HepG2 (cell line): ENCODE data around the gene RAD51D. TPM values are rescaled to one million over a fixed set of nuclear protein-coding genes. Genes with fewer than 3 reads are reported as not detected.

Experiments
- ATAC-seq: fragments of 200-7000 bp; cut with Tn5 transposase; 3 replicates; pipeline ENCODE4 v1.9.1; 2020; ENCODE audit warnings: mild to moderate bottlenecking, moderate library complexity
- BruUV-seq: library from RNA; stranded (reverse); fragments of 400-500 nt; replicated peaks from 2 replicates; lab custom pipeline; 2021; lab: Mats Ljungman, UMichigan
- CTCF ChIA-PET: fragments of 300-600 bp; formaldehyde crosslinking; extraction: SDS; loops from one replicate; lab custom pipeline; 2021; ENCODE audit warnings: low total read pairs, inconsistent platforms, low intra/inter-chr PET ratio; lab: Yijun Ruan, JAX
- POLR2A ChIA-PET: fragments of 350-600 bp; sonication (Branson Sonifier 250); formaldehyde crosslinking; loops from one replicate; lab custom pipeline; 2020; ENCODE audit warnings: antibody characterized with exemption, inconsistent platforms; lab: Yijun Ruan, JAX
- DNase-seq: peaks from one replicate; pipeline ENCODE4 v3.0.0-alpha.2; 2015; ENCODE audit warnings: low spot score
- FAIRE-seq: peaks from 3 replicates; lab custom pipeline; 2011; peaks lifted over from hg19 to GRCh38; lab: Jason Lieb, UNC
- H2AFZ ChIP-seq: one replicate; pipeline ENCODE4 v1.6.1; 2011; ENCODE audit warnings: low read length, inconsistent platforms
- H3K27ac ChIP-seq: fragments of 300-600 bp; 3 replicates; pipeline ENCODE4 v1.8.0; 2011; ENCODE audit warnings: mixed run types, mild to moderate bottlenecking, mixed read lengths, low read length, inconsistent platforms; ENCODE audit not compliant: insufficient read depth; ENCODE audit errors: extremely low read length
- H3K27me3 ChIP-seq, 2 experiments: fragments of 200-600 bp in 1 of 2; 2 replicates in 1 of 2; 3 replicates in 1 of 2; pipeline versions ENCODE4 v1.6.0 to v1.8.0; 2011; ENCODE audit warnings: low read length in 2 of 2, mild to moderate bottlenecking in 2 of 2, moderate library complexity in 2 of 2, inconsistent platforms in 1 of 2; ENCODE audit not compliant: insufficient read depth in 2 of 2, control insufficient read depth in 1 of 2
- H3K36me3 ChIP-seq, 2 experiments: fragments of 200-600 bp in 1 of 2; replicated peaks in 1 of 2; 2 replicates in 1 of 2; 3 replicates in 1 of 2; pipeline versions ENCODE4 v1.5.1 to v1.8.0; 2011; ENCODE audit warnings: low read length in 2 of 2, inconsistent platforms in 1 of 2; ENCODE audit not compliant: insufficient read depth in 2 of 2, control insufficient read depth in 1 of 2
- H3K4me1 ChIP-seq: 2 replicates; pipeline ENCODE4 v1.5.1; 2012; ENCODE audit warnings: low read length, inconsistent platforms; ENCODE audit not compliant: insufficient read depth
- H3K4me2 ChIP-seq: 2 replicates; pipeline ENCODE4 v1.6.0; 2011; ENCODE audit warnings: low read depth, low read length, inconsistent platforms
- H3K4me3 ChIP-seq, 3 experiments: fragments of 200-600 bp in 1 of 3; sonication (generic), shearing (Covaris generic) in 1 of 3; replicated peaks in 1 of 3; 2 replicates each; pipeline ENCODE4 v1.5.1; 2011 to 2016; ENCODE audit warnings: low read length in 3 of 3, inconsistent platforms in 2 of 3, low read depth in 2 of 3, mild to moderate bottlenecking in 2 of 3, control low read depth in 1 of 3, mixed read lengths in 1 of 3; ENCODE audit not compliant: insufficient read depth in 1 of 3
- H3K79me2 ChIP-seq: one replicate; pipeline ENCODE4 v1.6.1; 2011; ENCODE audit warnings: low read length, inconsistent platforms; ENCODE audit not compliant: insufficient read depth
- H3K9ac ChIP-seq: 2 replicates; pipeline ENCODE4 v1.6.0; 2011; ENCODE audit warnings: mild to moderate bottlenecking, low read depth, low read length, inconsistent platforms; ENCODE audit not compliant: insufficient read depth
- H3K9me3 ChIP-seq: 2 replicates; pipeline ENCODE4 v1.5.1; 2012; ENCODE audit warnings: mild to moderate bottlenecking, low read length
- H4K20me1 ChIP-seq: 2 replicates; pipeline ENCODE4 v1.6.0; 2011; ENCODE audit warnings: inconsistent platforms, mild to moderate bottlenecking, low read length, moderate library complexity; ENCODE audit not compliant: insufficient read depth
- ELF3 ChIP-seq: IDR thresholded peaks from 2 replicates; pipeline ENCODE4 v1.6.1; 2016; ENCODE audit warnings: missing genetic modification reagents, missing compliant biosample characterization
- FLYWCH1 ChIP-seq: sonication (generic); formaldehyde crosslinking; IDR thresholded peaks from 2 replicates; pipeline ENCODE4 v1.8.1; 2023; ENCODE audit warnings: mild to moderate bottlenecking, missing genetic modification reagents
- FOXK1 ChIP-seq: sonication (generic); formaldehyde crosslinking; IDR thresholded peaks from 2 replicates; pipeline ENCODE4 v1.4.0; 2020; ENCODE audit warnings: low read depth, missing genetic modification reagents, borderline replicate concordance
- GPN1 ChIP-seq: sonication (generic); formaldehyde crosslinking; IDR thresholded peaks from 2 replicates; pipeline ENCODE4 v1.5.1; 2020; ENCODE audit warnings: missing genetic modification reagents, borderline replicate concordance
- HOXD1 ChIP-seq: sonication (generic); formaldehyde crosslinking; IDR thresholded peaks from 2 replicates; pipeline ENCODE4 v1.5.0; 2020; ENCODE audit warnings: missing genetic modification reagents
- IRF9 ChIP-seq: sonication (generic); formaldehyde crosslinking; IDR thresholded peaks from 2 replicates; pipeline ENCODE4 v1.8.0; 2022; ENCODE audit warnings: missing genetic modification reagents, mild to moderate bottlenecking, borderline replicate concordance
- MEIS1 ChIP-seq: sonication (generic); formaldehyde crosslinking; IDR thresholded peaks from 2 replicates; pipeline ENCODE4 v1.9.0; 2021; ENCODE audit warnings: mild to moderate bottlenecking, missing genetic modification reagents, moderate library complexity, borderline replicate concordance
- MIXL1 ChIP-seq: IDR thresholded peaks from 2 replicates; pipeline ENCODE4 v1.6.1; 2016
- PBX3 ChIP-seq: sonication (generic); formaldehyde crosslinking; IDR thresholded peaks from 2 replicates; pipeline ENCODE4 v1.8.1; 2023; ENCODE audit warnings: missing genetic modification reagents, inconsistent platforms, borderline replicate concordance
- SIN3B ChIP-seq: fragments of 150-350 bp; IDR thresholded peaks from 2 replicates; pipeline ENCODE4 v1.6.1; 2014; ENCODE audit warnings: low read length
- SOX13 ChIP-seq, 3 experiments: fragments of 450-650 bp in 1 of 3; sonication (generic) in 1 of 3; formaldehyde crosslinking in 1 of 3; IDR thresholded peaks in 2 of 3; conservative IDR thresholded peaks in 1 of 3; 2 replicates each; pipeline versions ENCODE4 v1.5.0 to v1.6.1; 2016 to 2020; ENCODE audit warnings: antibody characterized with exemption in 1 of 3, mild to moderate bottlenecking in 1 of 3, missing compliant biosample characterization in 1 of 3, missing genetic modification reagents in 1 of 3, moderate library complexity in 1 of 3
- ZGPAT ChIP-seq: IDR thresholded peaks from 2 replicates; pipeline ENCODE4 v1.6.1; 2016; ENCODE audit warnings: mild to moderate bottlenecking
- ZNF251 ChIP-seq: sonication (generic); formaldehyde crosslinking; IDR thresholded peaks from 2 replicates; pipeline ENCODE4 v1.9.0; 2021; ENCODE audit warnings: mild to moderate bottlenecking, missing genetic modification reagents
- ZNF253 ChIP-seq: sonication (generic); formaldehyde crosslinking; IDR thresholded peaks from 2 replicates; pipeline ENCODE4 v1.8.0; 2022; ENCODE audit warnings: mild to moderate bottlenecking, missing genetic modification reagents, borderline replicate concordance
- ZNF335 ChIP-seq: sonication (generic); formaldehyde crosslinking; IDR thresholded peaks from 2 replicates; pipeline ENCODE4 v1.4.0; 2020; ENCODE audit warnings: missing genetic modification reagents
- ZNF547 ChIP-seq: sonication (generic); formaldehyde crosslinking; IDR thresholded peaks from 2 replicates; pipeline ENCODE4 v1.5.1; 2020; ENCODE audit warnings: mild to moderate bottlenecking, missing genetic modification reagents
- ZNF614 ChIP-seq: IDR thresholded peaks from 2 replicates; pipeline ENCODE4 v1.6.1; 2018; ENCODE audit warnings: missing biosample characterization, missing genetic modification reagents, inconsistent platforms, borderline replicate concordance
- ZNF670 ChIP-seq: sonication (generic); formaldehyde crosslinking; IDR thresholded peaks from 2 replicates; pipeline ENCODE4 v1.8.0; 2022; ENCODE audit warnings: mild to moderate bottlenecking, missing genetic modification reagents, borderline replicate concordance
- ZNF678 ChIP-seq: sonication (generic); formaldehyde crosslinking; IDR thresholded peaks from 2 replicates; pipeline ENCODE4 v1.4.0; 2020; ENCODE audit warnings: mild to moderate bottlenecking, missing genetic modification reagents
- WGBS: methylation state at CpG from one replicate; pipeline ENCODE4 v1.1.6; 2017; ENCODE audit warnings: low lambda C conversion rate; 5-methylcytosine and 5-hydroxymethylcytosine counted together
- in situ Hi-C: cut with HindIII; loops from 2 replicates; pipeline ENCODE4 v1.10.0; 2017; ENCODE audit warnings: low pct_unique_long_range_greater_than_20kb; ENCODE audit not compliant: extremely low pct_ligation_motif_present
- intact Hi-C: fragments of 100-400 bp; cut with micrococcal nuclease; formaldehyde crosslinking; loops from one replicate; pipeline ENCODE4 v1.10.0; 2022; ENCODE audit not compliant: unreplicated experiment
- polyA plus RNA-seq, 8 experiments: library from polyadenylated mRNA; depleted of rRNA in 3 of 8; stranded (reverse) in 7 of 8; unstranded in 1 of 8; fragments of >200 nt; fragmentation: Illumina TruSeq in 4 of 8; extraction: Trizol in 4 of 8; gene quantifications; 2 replicates each; pipeline versions ENCODE4 v1.2.1 to v1.2.3, GENCODE V29; 2011 to 2016; ENCODE audit warnings: low read depth in 4 of 8, missing spikeins in 1 of 8, mixed read lengths in 1 of 8; ENCODE audit not compliant: insufficient read depth in 1 of 8
- total RNA-seq, 5 experiments: library from RNA; depleted of rRNA; stranded (reverse); fragments of >200 nt; fragmentation: Illumina TruSeq; extraction: Trizol; gene quantifications; 2 replicates each; pipeline ENCODE4 v1.2.3, GENCODE V29; 2016; ENCODE audit warnings: low read depth in 1 of 5

Gene RAD51D
- total and polyA plus RNA-seq, 2 of the 13 experiments (the other 11 are each of a cell fraction or from before 2014, with no cell fraction given) = 6.7 to 13.1 TPM

GRCh38 chr17:35074711-35075707 is 44.7 kb downstream of the RAD51D start:
- peaks cover 90% of the 10 kb centered on the region for H3K4me1 ChIP-seq
- peak overlapping the region; percentile 21 to 56 (median 43); a peak in 5 of 6 replicates for H3K4me3 ChIP-seq
- CTCF ChIA-PET = no interaction called here
- in situ Hi-C loops (no loop called here), intact Hi-C loops (no loop called here)
- H2AFZ ChIP-seq = no peak overlapping the region
- no peaks in the 10 kb centered on the region; a peak in 1 of 5 replicates for H3K27me3 ChIP-seq
- FAIRE-seq (peak; percentile 55), ATAC-seq (peak; percentile 72), DNase-seq (peak; percentile 85)
- peaks cover 87% of the 10 kb centered on the region for H3K79me2 ChIP-seq
- peak overlapping the region; percentile 81 for H3K27ac ChIP-seq
- H3K4me2 ChIP-seq = peak overlapping the region; percentile 85
- no peaks in the 10 kb centered on the region for H3K9me3 ChIP-seq
- H3K36me3 ChIP-seq = no peaks in the 10 kb centered on the region; a peak in 1 of 5 replicates
- WGBS = 7% methylated on average over 2 of the region's 2 CpGs
- no peaks in the 10 kb centered on the region for H4K20me1 ChIP-seq
- BruUV-seq = no TSS peak
- POLR2A ChIA-PET = interaction anchor here (0.8 to 2.7 kb wide), 7 partner anchors 11 to 94 kb away, joined by 3 to 54 read pairs (median 5); partner anchors contain the start of genes LIG3 and RFFL
- peak overlapping the region; percentile 57 for H3K9ac ChIP-seq
- TF ChIP-seq SOX13 (IDR thresholded peaks at IDR 0.05) (no peak), SOX13 (CRISPR knock-in tag; conservative IDR thresholded peaks at IDR 0.05 in 1 of 2, IDR thresholded peaks at IDR 0.05 in 1 of 2) (peak in 1 of 2 experiments; percentile 87; a peak in 2 of 4 replicates), ZNF253 (CRISPR knock-in tag) (no peak), ELF3 (CRISPR knock-in tag) (peak; percentile 53; the same call in 1 of the 2 replicates), IRF9 (CRISPR knock-in tag) (no peak), MIXL1 (CRISPR knock-in tag) (peak; percentile 27; the same call in 1 of the 2 replicates), FOXK1 (no peak), GPN1 (no peak), HOXD1 (CRISPR knock-in tag) (0 out of 2 replicates have a peak, but pooled peaks have one; percentile 71), ZNF670 (CRISPR knock-in tag) (no peak), SIN3B (no peak), MEIS1 (CRISPR knock-in tag) (peak; percentile 86; the same call in 1 of the 2 replicates), ZNF547 (no peak), ZNF335 (no peak), ZGPAT (CRISPR knock-in tag) (0 out of 2 replicates have a peak, but pooled peaks have one; percentile 22), PBX3 (no peak), FLYWCH1 (CRISPR knock-in tag) (no peak), ZNF614 (CRISPR knock-in tag) (0 out of 2 replicates have a peak, but pooled peaks have one; percentile 15), ZNF678 (CRISPR knock-in tag) (no peak), ZNF251 (CRISPR knock-in tag) (no peak)
